Tibial nerve (tissue), 4 donors: ENCODE results near the gene CD74. TPM values are rescaled to one million over a fixed set of nuclear protein-coding genes. Genes with fewer than 3 reads are reported as not detected.
"Not testable (repeated sequence)": the region's sequence is repeated elsewhere in the genome, so short reads cannot be mapped to it uniquely, and the experiment has no call there.

Experiments
- DNase-seq, 2 donors: peaks; one replicate each; pipeline ENCODE4 v3.0.0-alpha.2; 2019; ENCODE audit warnings: low spot score in 2 of 2
- H3K27ac ChIP-seq, 4 donors: fragments of 200-600 bp; sonication (generic) in 3 of 4; one replicate each; pipeline ENCODE4 v1.5.1; 2017 to 2019; ENCODE audit warnings: mild to moderate bottlenecking in 1 of 4
- H3K27me3 ChIP-seq, 2 donors: fragments of 200-600 bp; sonication (generic) in 1 of 2; one replicate each; pipeline versions ENCODE4 v1.5.1 to v1.6.0; 2017 to 2019
- H3K36me3 ChIP-seq, 3 donors: fragments of 200-600 bp; sonication (generic); one replicate each; pipeline ENCODE4 v1.5.1; 2018 to 2019
- H3K4me1 ChIP-seq, 4 donors: fragments of 200-600 bp; sonication (generic) in 3 of 4; one replicate each; pipeline ENCODE4 v1.5.1; 2017 to 2019
- H3K4me3 ChIP-seq, 4 donors: fragments of 200-600 bp; sonication (generic) in 3 of 4; one replicate each; pipeline ENCODE4 v1.5.1; 2017 to 2019; ENCODE audit warnings: mild to moderate bottlenecking in 1 of 4, moderate library complexity in 1 of 4
- H3K9me3 ChIP-seq, 4 donors: fragments of 200-600 bp; sonication (generic) in 3 of 4; one replicate each; pipeline ENCODE4 v1.5.1; 2017 to 2019
- CTCF ChIP-seq, 5 experiments: fragments of 200-600 bp in 3 of 5; fragments of 450-650 bp in 2 of 5; sonication (generic) in 3 of 5; IDR thresholded peaks; one replicate each; pipeline ENCODE4 v1.5.1; 2016 to 2019; ENCODE audit warnings: antibody characterized with exemption in 5 of 5, mild to moderate bottlenecking in 3 of 5, moderate library complexity in 2 of 5
- EP300 ChIP-seq, 2 donors: sonication (generic); formaldehyde crosslinking; IDR thresholded peaks; one replicate each; pipeline ENCODE4 v1.6.1; 2017; ENCODE audit warnings: antibody characterized with exemption in 2 of 2, mild to moderate bottlenecking in 1 of 2
- POLR2A ChIP-seq, 2 donors: fragments of 450-650 bp; IDR thresholded peaks; one replicate each; pipeline ENCODE4 v1.6.1; 2017; ENCODE audit warnings: antibody characterized with exemption in 2 of 2, mild to moderate bottlenecking in 2 of 2, moderate library complexity in 2 of 2
- WGBS, 2 donors: methylation state at CpG; one replicate each; pipeline ENCODE4 v1.1.5; 2018; 5-methylcytosine and 5-hydroxymethylcytosine counted together
- total RNA-seq, 4 donors: library from RNA; depleted of rRNA; stranded (reverse); fragments of >200 nt; gene quantifications; one replicate each; pipeline ENCODE4 v1.1.0, GENCODE V29; 2016

Gene CD74
- total RNA-seq, 4 donors from 2014 or later: 309 to 1,049 (median 557) TPM

GRCh38 chr5:150422075-150422474 is 9.4 kb upstream of the CD74 start:
- H3K9me3 ChIP-seq: no peaks in the 10 kb centered on the region
- no peaks in the 10 kb centered on the region for H3K4me1 ChIP-seq
- no peak for TF ChIP-seq CTCF (IDR thresholded peaks at IDR 0.05)
- no peaks in the 10 kb centered on the region for H3K36me3 ChIP-seq
- no peaks in the 10 kb centered on the region for H3K27me3 ChIP-seq
- no peak for DNase-seq
- H3K4me3 ChIP-seq: no peak overlapping the region
- WGBS, 2 donors: 39 to 68% methylated on average over 3 to 4 of the region's 4 CpGs
- no peak overlapping the region for H3K27ac ChIP-seq

GRCh38 chr5:150419630-150420270 is 7.0 kb upstream of the CD74 start:
- no peak for DNase-seq
- TF ChIP-seq EP300 (IDR thresholded peaks at IDR 0.05): no peak
- TF ChIP-seq CTCF (IDR thresholded peaks at IDR 0.05): no peak
- TF ChIP-seq POLR2A (IDR thresholded peaks at IDR 0.05): no peak
- Histone ChIP-seq H3K27ac (peak overlapping the region in 1 of 4 donors; percentile 40), H3K9me3 (no peaks in the 10 kb centered on the region), H3K36me3 (no peaks in the 10 kb centered on the region), H3K4me1 (no peaks in the 10 kb centered on the region), H3K4me3 (no peak overlapping the region), H3K27me3 (no peaks in the 10 kb centered on the region)
- 62% methylated on average over 7 of the region's 7 CpGs for WGBS, 2 donors

- Histone ChIP-seq H3K4me1 (peaks cover 0 to 32% (median 18%) of the 10 kb centered on the region in 4 donors), H3K27ac (peak overlapping the region; percentile 68 to 95 (median 89))
- H3K4me3 ChIP-seq, H3K36me3 ChIP-seq, H3K27me3 ChIP-seq, DNase-seq, H3K9me3 ChIP-seq: not testable (repeated sequence)
- 91 to 93% methylated on average over 16 of the region's 16 CpGs for WGBS, 2 donors
These were observed 1.4 kb upstream of the CD74 start for GRCh38 chr5:150413902-150414790.

- TF ChIP-seq EP300 (IDR thresholded peaks at IDR 0.05): no peak
- no peak for TF ChIP-seq CTCF (IDR thresholded peaks at IDR 0.05)
- H3K27ac ChIP-seq: peak overlapping the region; percentile 68 to 95 (median 89)
- WGBS, 2 donors: 59 to 66% methylated on average over 12 of the region's 12 CpGs
- H3K9me3 ChIP-seq: no peaks in the 10 kb centered on the region
- no peaks in the 10 kb centered on the region for H3K27me3 ChIP-seq
- no peak for DNase-seq
- H3K4me3 ChIP-seq: peak overlapping the region in 2 of 4 donors; percentile 54 to 65
- H3K36me3 ChIP-seq: peaks cover 0 to 3% (median 0%) of the 10 kb centered on the region in 3 donors
- peaks cover 0 to 32% (median 24%) of the 10 kb centered on the region in 4 donors for H3K4me1 ChIP-seq
These were observed 629 bp upstream of the CD74 start for GRCh38 chr5:150413176-150413901.

GRCh38 chr5:150411245-150411979 is 1.3 kb downstream of the CD74 start:
- WGBS, 2 donors: 75 to 82% methylated on average over 5 of the region's 5 CpGs
- Histone ChIP-seq H3K27me3 (no peaks in the 10 kb centered on the region), H3K4me1 (peaks cover 0 to 38% (median 30%) of the 10 kb centered on the region in 4 donors), H3K36me3 (peaks cover 0 to 13% (median 11%) of the 10 kb centered on the region in 3 donors), H3K9me3 (no peaks in the 10 kb centered on the region), H3K27ac (peak overlapping the region; percentile 68 to 95 (median 89)), H3K4me3 (peak overlapping the region; percentile 35 to 65 (median 51))
- no peak for TF ChIP-seq POLR2A (IDR thresholded peaks at IDR 0.05)
- TF ChIP-seq CTCF (IDR thresholded peaks at IDR 0.05): no peak
- no peak for TF ChIP-seq EP300 (IDR thresholded peaks at IDR 0.05)
- peak; percentile 37 to 53 for DNase-seq
